NOMO-1 treated with DMSO at 0.1 percent for 48 hours (cell line): ENCODE data around the gene CST11.
A peak's percentile ranks its signal among the peaks of the same experiment; 100 is the strongest.

ENCODE experiments used
- DNase-seq: peaks from one replicate; lab custom pipeline; 2025; ENCODE audit not compliant: unreplicated experiment; lab: John Stamatoyannopoulos, UW

Gene CST11

GRCh38 chr20:23420943-23421931 is 31.4 kb downstream of the CST11 start, which contains the start of gene NAPB:
Gene NAPB, minus strand, starts transcription at chr20:23421488. Its CDS starts 86 bp downstream, at chr20:23421402.
- DNase-seq, result peak; percentile 89

GRCh38 chr20:23419995-23420901 is 32.4 kb downstream of the CST11 start:
- DNase-seq, result peak; percentile 57

- DNase-seq, result no peak
Measured at GRCh38 chr20:23419657-23419994, 33.0 kb downstream of the CST11 start.

GRCh38 chr20:23417861-23418260 is 34.8 kb downstream of the CST11 start:
- no peak for DNase-seq

GRCh38 chr20:23415959-23416583 is 36.6 kb downstream of the CST11 start:
- DNase-seq, result no peak

- no peak for DNase-seq
Measured at GRCh38 chr20:23415555-23415954, 37.1 kb downstream of the CST11 start.

- no peak for DNase-seq
Measured at GRCh38 chr20:23414526-23415188, 38.0 kb downstream of the CST11 start.

DNA sequence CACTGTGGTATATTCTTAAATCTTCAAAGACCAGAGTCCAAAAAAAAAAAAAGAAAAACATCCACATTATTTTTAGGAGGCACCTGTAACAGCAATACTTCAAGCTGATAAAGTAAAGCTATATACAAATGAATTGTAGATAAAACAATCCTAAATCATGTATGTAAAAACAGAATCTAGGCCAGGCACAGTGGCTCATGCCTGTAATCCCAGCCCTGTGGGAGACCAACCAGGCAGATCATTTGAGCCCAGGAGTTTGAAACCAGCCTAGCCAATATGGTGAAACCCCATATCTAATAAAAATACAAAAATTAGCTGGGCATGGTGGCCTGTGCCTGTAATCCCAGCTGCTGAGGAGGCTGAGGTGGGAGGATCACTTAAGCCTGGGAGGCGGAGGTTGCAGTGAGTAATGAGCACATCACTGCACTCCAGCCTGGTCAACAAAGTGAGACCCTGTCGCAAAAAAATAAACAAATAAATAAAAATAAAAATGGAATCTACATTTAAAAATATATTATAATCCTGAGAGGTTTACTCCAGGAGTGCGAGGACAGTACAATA is 38.7 kb downstream of the CST11 start:
- DNase-seq, result no peak

DNA sequence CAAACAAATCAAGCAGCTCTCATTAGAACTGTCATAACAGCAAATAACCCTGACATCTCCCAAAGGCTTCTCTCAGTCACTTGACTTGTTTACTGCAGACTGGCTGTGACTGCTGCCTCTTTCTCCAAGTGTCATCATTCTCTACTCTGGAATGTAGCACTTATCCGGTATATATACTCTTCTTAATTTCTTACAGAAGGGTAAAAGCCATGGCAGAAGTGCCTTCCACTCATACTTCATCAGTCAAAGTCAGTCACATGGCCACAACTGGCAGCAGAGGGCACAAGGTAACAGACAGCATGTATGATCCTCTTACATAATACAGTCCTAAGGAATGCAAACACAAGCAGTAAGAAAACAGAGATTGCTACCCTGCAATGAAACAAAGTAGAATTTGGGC is 40.6 kb downstream of the CST11 start:
- no peak for DNase-seq

GRCh38 chr20:23410916-23411695 is 41.6 kb downstream of the CST11 start:
- DNase-seq, result no peak

DNA sequence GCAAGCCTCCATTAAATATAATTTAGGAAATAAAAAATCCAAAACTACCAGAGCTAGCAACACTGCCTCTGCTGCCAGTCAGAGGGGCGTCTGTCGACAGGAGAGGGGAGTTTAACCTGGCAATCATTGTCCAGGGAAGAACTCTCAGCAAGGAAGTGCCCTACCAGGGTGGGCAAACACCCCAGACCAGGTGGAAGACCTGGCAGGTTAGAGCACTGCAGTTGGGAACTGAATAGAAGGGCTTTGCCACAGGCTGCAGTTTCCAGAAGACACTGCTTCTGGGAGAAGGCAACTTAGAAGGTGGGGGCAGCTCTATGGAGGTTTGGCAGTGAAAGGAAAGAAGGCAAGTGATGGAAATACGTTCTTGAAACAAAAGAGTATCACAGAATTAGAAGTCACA is 42.9 kb downstream of the CST11 start:
- no peak for DNase-seq

DNA sequence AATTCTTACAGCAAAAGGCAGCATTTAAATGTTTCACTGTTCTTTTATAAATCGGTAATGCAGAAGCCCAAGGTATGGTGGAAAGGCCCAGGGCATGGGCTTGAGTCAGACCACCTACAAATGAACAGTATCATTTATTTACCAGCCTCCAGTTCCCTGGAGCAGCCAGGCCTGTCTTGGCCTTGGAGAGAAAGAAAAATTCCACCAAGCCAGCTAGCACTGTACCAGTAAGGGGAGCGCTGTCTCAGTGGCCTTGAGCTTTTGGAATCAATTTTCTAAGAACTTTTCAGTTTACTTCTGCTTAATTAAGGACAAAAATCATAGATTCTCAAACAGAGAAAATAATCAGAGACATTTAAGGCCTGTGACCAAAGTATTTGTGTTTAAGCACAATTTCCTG is 43.7 kb downstream of the CST11 start:
- DNase-seq, result no peak

- DNase-seq, result no peak
Measured at GRCh38 chr20:23407781-23408464, 44.8 kb downstream of the CST11 start.

DNA sequence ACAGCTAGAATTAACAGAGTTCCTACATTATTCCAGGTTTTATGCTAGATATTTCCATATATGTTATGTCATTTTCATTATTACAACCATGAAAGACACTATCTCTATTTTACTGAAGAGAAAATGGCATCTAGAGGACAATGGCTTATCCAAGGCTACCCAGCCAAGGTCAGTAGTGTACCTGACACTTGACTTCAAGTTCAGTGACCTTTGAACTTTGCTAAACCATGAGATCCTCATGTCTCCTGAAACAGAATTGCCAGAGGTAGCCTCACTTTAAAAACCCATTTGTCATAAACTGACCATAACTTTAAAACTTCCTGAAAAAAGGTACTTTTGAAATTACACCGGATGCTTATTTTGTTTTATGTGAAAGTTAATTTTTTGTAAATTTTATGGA is 45.8 kb downstream of the CST11 start:
- no peak for DNase-seq

- no peak for DNase-seq
Measured at GRCh38 chr20:23404196-23404595, 48.5 kb downstream of the CST11 start.

DNA sequence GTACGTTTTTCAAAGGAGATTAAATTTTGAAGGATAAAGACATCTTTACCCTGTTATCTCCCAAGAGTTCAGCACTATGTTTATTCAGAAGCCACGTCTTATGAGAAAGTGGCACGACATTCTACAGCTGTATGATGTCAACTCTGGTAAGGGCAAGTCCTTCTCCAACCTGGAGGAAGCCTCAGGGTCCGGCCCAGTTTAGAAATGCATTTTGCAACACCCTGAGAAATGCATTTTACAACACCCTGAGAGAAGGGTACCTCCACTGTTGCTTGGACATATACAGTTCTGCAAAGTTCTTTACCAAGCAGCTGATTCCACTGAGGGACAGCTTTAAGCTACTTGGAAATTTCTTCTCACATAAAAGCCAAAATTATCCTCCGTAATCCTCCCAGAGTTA is 48.9 kb downstream of the CST11 start:
- DNase-seq, result no peak

DNA sequence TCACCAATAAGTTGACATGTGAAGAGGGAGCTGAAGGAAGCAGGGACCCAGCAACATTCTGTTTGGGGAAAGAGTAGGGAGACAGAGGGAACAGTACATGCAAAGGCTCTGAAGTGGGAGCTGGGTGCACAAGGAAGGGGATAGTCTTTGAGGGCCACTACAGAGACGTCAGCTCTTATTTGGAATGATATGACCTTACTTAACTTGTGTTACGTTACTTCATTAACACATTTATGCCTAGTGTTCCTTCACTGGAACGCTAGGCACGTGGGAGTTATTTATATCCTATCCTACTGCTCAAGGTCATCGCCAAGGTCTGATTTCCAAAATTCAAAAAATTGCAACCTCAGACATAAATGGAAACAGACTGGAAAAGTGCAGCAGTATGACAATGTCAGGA is 51.6 kb downstream of the CST11 start:
- DNase-seq, result no peak
